Stimulated activated CD4-positive, alpha-beta T cell treated with anti-CD3 and anti-CD28 coated beads, Interleukin-2, amount 100 ng/mL, for 48 hours (primary cell): ENCODE measurements around the gene FARSB.

ENCODE experiments used
- DNase-seq, 2 donors: peaks; one replicate each; pipeline ENCODE4 v3.0.0-alpha.2; 2020

Gene FARSB

GRCh38 chr2:222656526-222657446 lies 894 bp upstream of the FARSB start:
- no peak for DNase-seq

GRCh38 chr2:222653280-222653679 lies 2.6 kb downstream of the FARSB start:
- no peak for DNase-seq

- DNase-seq = no peak
Measured at GRCh38 chr2:222652491-222653255, 3.2 kb downstream of the FARSB start.

GRCh38 chr2:222651718-222652418 lies 4.0 kb downstream of the FARSB start:
- no peak for DNase-seq

- no peak for DNase-seq
Measured at GRCh38 chr2:222649801-222650200, 6.1 kb downstream of the FARSB start.

GRCh38 chr2:222646008-222646407 lies 9.9 kb downstream of the FARSB start:
- no peak for DNase-seq

GRCh38 chr2:222643134-222643533 lies 12.8 kb downstream of the FARSB start:
- no peak for DNase-seq

GRCh38 chr2:222641336-222641735 lies 14.6 kb downstream of the FARSB start:
- no peak for DNase-seq

- DNase-seq = no peak
Measured at GRCh38 chr2:222637067-222637466, 18.8 kb downstream of the FARSB start.

- DNase-seq = no peak
Measured at GRCh38 chr2:222635295-222635694, 20.6 kb downstream of the FARSB start.

GRCh38 chr2:222627764-222628163 lies 28.1 kb downstream of the FARSB start:
- DNase-seq = no peak

GRCh38 chr2:222623756-222624309 lies 32.1 kb downstream of the FARSB start:
- no peak for DNase-seq

- no peak for DNase-seq
Measured at GRCh38 chr2:222622910-222623309, 33.0 kb downstream of the FARSB start.

- no peak for DNase-seq
Measured at GRCh38 chr2:222621893-222622292, 34.0 kb downstream of the FARSB start.

- no peak for DNase-seq
Measured at GRCh38 chr2:222615320-222615719, 40.6 kb downstream of the FARSB start.

- DNase-seq = no peak
Measured at GRCh38 chr2:222613715-222614331, 42.1 kb downstream of the FARSB start.

- no peak for DNase-seq
Measured at GRCh38 chr2:222611684-222612083, 44.2 kb downstream of the FARSB start.

- no peak for DNase-seq
Measured at GRCh38 chr2:222610746-222611145, 45.1 kb downstream of the FARSB start.

GRCh38 chr2:222609381-222609780 lies 46.5 kb downstream of the FARSB start:
- DNase-seq = no peak

- no peak for DNase-seq
Measured at GRCh38 chr2:222608081-222608480, 47.8 kb downstream of the FARSB start.

- no peak for DNase-seq
Measured at GRCh38 chr2:222606306-222606705, 49.6 kb downstream of the FARSB start.

- no peak for DNase-seq
Measured at GRCh38 chr2:222604749-222605515, 51.0 kb downstream of the FARSB start.
